Neural progenitor cell (in vitro differentiated cells): ENCODE results near the gene SNN.

Experiments used
- EZH2 ChIP-seq: fragments of 200-600 bp; sonication (generic); IDR thresholded peaks from 2 replicates; pipeline ENCODE4 v1.6.1; 2017; ENCODE audit warnings: antibody characterized with exemption, mild to moderate bottlenecking, moderate library complexity
- EZH2phosphoT487 ChIP-seq: fragments of 200-600 bp; sonication (generic); IDR thresholded peaks from 2 replicates; pipeline ENCODE4 v1.6.1; 2017; ENCODE audit warnings: antibody characterized with exemption
- TF ChIP-seq, protein P1 (sequence below): fragments of 200-600 bp; sonication (generic); IDR thresholded peaks from 2 replicates; pipeline ENCODE4 v1.5.1; 2017; ENCODE audit warnings: antibody characterized with exemption, mild to moderate bottlenecking

DNA sequence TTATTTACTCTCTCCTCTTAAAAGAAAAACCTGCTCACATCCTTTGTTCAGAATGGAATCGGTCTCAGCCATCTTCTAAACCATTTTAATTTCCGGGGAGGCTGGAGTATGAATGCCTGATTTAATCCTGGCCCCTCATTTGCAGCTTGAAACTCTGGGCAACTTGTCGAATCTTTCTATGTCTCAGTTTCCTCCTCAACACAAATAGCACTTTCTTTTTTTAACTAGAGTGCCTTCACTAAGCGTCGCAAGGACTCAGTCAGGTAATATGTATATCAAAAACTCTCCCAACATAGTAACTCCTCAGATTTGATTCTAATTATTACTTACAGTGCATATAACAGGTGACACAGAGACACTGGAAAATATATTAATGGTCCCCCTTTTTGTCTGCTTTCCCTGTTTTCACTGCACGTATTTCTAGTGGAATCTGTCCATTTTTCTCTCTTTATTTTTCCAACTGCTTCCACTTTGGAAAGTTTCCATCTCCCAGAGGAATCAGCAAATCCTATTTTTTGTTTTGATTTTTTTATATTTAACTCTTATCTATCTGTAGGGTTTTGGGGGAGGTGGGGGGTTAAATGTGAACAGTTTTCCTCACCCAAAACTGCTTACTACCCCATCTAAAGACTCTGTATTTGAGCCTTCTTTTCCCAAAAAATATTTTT is 18.6 kb downstream of the SNN start:
- TF ChIP-seq, protein P1, sequence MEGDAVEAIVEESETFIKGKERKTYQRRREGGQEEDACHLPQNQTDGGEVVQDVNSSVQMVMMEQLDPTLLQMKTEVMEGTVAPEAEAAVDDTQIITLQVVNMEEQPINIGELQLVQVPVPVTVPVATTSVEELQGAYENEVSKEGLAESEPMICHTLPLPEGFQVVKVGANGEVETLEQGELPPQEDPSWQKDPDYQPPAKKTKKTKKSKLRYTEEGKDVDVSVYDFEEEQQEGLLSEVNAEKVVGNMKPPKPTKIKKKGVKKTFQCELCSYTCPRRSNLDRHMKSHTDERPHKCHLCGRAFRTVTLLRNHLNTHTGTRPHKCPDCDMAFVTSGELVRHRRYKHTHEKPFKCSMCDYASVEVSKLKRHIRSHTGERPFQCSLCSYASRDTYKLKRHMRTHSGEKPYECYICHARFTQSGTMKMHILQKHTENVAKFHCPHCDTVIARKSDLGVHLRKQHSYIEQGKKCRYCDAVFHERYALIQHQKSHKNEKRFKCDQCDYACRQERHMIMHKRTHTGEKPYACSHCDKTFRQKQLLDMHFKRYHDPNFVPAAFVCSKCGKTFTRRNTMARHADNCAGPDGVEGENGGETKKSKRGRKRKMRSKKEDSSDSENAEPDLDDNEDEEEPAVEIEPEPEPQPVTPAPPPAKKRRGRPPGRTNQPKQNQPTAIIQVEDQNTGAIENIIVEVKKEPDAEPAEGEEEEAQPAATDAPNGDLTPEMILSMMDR: no peak
- TF ChIP-seq EZH2phosphoT487 (no peak), EZH2 (no peak)
